NCI-H82 treated with DMSO at 0.1 percent for 48 hours (cell line): ENCODE results near the gene RAB8B.

Experiments
- DNase-seq: peaks from one replicate; lab custom pipeline; 2025; ENCODE audit not compliant: unreplicated experiment; lab: John Stamatoyannopoulos, UW

RAB8B gene

DNA sequence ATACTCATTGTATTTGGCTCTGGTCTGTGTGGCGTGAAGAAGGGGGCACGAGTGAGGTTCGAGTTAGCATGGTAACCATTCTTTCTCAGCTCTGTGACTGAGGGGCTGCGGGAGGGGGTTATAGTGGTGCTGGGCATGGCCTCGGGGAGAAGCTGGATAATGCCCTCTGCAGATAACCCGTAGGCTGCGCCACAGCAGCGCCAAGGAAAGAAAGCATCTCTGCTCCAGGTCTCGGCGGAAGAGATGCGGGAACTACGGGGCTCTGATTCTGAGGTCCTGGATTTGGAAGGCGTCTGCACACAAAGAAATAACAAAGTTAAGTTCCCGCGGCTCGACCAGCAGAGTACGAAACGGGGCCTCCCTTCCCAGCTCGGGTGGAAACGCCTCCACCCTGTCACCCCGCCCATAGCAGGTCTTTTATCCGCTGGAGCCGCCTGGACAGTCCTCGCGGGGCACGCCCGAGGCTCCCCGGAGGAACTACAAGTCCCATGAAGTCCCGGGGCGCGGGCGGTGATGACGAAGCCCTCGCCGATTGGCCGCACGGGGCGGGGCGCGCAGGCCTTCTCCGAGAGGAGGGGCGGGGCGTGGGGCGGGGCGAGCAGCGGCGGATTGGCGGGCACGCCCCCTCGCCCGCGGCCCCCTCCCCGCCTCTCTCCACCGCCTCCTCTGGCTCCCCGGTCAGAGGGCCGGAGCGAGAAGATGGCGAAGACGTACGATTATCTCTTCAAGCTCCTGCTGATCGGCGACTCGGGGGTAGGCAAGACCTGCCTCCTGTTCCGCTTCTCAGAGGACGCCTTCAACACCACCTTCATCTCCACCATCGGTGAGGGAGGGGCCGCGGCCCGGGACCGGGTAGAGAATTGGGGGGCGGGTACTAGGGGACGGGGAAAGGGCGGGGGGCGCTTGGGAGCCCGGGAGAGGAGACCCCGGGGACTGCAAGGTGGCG is at the start of gene RAB8B:
Gene RAB8B, plus strand, starts transcription at position 681 of the 946 bp plus-strand sequence. Its CDS starts 19 bp downstream, at position 700.
- peak; percentile 89 for DNase-seq

- DNase-seq: no peak
Observed at GRCh38 chr15:63140936-63141335, 48.5 kb upstream of the RAB8B start.

GRCh38 chr15:63145426-63145825 is 44.0 kb upstream of the RAB8B start:
- DNase-seq: no peak

DNA sequence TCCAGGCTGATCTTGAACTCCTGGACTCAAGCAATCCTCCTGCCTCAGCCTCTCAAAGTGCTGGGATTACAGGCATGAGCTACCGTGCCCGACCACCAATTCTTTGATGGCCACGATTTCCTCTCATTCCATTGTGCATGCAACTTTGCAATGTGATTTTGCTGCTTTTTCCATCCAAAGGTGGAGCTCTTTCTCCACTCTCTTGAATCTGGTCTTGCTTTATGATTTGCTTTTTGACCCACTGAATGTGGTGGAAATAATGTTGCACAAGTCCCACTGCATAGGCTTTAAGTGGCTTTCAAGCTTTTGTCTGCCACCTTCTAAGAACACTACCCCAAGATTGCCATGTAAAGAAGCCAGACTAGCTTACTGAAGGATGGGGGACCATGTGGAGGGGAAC is 42.7 kb upstream of the RAB8B start:
- DNase-seq: no peak

DNA sequence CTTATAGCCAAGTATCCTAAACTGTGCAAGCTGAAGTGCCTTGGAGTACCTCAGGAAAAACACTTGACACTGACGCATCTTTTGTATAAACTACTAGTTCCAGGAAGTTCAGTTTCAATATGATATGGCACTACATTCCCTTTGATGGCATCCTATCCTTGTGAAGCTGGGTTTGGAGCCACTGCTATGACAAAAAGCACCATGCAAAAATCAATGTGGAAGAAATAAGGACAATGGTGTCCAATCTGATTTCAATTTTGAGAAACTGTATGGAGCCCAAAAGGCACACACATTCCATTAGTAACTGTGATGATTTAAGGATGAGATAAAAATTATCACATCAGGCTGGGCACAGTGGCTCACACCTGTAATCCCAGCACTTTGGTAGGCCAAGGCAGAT is 37.7 kb upstream of the RAB8B start:
- DNase-seq: no peak

GRCh38 chr15:63155486-63155885 is 33.9 kb upstream of the RAB8B start:
- no peak for DNase-seq

- no peak for DNase-seq
Observed at GRCh38 chr15:63156086-63156710, 33.2 kb upstream of the RAB8B start.

DNA sequence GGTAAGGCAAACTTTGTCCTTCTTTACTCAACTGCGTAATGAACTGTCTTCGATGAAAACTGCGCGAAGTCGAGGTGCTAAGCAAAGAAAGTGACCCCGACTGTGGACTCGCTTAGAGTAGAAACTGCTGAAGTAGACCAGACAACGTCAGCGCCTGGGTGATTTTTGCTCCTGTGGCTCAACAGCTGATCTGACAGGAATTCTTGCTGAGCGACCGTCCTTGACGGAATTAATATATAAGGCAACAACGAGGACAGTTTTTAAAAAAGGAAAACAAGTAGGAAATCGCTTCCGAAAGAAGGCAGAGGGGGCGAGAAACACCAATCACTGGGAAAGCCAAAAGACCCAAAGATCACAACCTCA is 32.7 kb upstream of the RAB8B start:
- DNase-seq: no peak

DNA sequence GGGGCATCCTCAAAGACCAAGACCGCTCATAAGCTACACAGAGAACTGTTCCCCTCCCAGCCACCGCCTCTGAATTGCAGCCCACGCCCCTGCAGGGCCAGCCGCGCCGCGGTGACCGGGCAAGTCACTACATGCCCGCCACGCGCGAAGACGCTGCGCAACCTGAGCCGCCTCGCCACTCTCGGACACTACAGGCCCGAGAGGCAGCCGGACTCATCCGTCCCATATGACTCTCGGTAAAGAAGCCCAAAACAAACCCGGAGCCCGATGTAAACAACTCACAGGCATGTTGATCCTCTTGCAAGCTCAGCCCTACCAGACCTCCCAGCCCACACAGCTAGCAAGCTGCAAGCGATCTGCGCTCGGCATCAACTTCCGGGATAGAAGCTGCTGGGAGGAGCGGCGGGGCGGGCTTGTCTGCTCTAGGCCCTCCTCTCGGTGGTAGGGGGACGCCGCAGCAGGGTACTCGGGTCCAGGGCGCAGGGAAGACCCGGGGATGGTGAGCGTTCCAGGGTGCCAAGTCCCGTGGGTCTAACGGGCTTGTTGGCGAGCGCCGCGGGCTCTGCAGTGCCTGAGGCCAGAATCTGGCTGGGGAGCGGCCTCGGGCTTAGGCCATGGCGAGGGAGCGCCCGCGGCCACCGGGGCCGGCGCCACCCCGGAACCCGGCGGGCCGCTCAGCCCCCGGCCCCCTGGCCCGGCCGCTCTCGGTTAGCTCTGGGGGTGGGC is 32.1 kb upstream of the RAB8B start, which contains the start of gene RPS27L:
Gene RPS27L, minus strand, starts transcription at position 360 of the 726 bp plus-strand sequence. Its CDS starts 72 bp downstream, at position 288.
- DNase-seq: peak; percentile 76

GRCh38 chr15:63157891-63158431 is 31.4 kb upstream of the RAB8B start:
- DNase-seq: no peak

- DNase-seq: no peak
Observed at GRCh38 chr15:63160638-63161037, 28.8 kb upstream of the RAB8B start.

DNA sequence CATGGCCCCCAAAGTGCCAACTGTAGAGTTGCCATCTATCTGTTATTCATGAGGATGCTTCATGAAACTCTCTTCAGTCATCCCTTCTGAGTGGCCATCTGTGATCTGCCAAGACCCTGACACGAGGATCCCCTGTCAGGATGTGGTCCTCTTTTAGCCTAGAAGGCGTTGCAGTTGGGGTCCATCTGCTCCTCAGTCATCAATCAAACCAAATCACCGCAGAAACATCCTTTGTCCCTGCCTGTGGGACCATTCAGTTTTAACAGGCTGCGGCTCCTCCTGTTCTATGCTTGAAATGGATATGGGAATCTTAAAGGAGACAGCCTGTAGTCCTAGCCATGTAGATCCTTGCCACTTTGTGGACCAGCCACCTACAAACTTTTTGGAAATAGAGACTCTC is 26.2 kb upstream of the RAB8B start:
- no peak for DNase-seq

GRCh38 chr15:63165166-63165859 is 24.1 kb upstream of the RAB8B start:
- DNase-seq: no peak

DNA sequence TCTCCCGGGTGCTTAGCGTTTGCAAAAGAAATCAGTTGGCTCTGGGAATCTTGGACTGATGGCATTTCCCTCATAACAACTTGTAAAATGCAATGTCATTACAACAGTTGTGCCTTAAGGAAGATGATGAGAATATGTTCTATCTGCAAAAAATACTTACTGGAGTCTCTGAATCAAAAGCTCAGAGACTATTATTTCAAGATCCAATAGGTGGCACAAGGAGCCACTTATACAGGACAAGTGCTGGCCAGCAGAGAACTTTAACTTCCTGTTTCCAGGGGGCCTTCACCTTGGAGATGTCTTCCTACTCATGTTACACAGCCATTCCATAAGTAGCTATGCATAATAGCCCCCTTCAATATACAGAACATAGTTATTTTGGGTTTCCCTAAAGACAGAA is 23.2 kb upstream of the RAB8B start:
- no peak for DNase-seq

DNA sequence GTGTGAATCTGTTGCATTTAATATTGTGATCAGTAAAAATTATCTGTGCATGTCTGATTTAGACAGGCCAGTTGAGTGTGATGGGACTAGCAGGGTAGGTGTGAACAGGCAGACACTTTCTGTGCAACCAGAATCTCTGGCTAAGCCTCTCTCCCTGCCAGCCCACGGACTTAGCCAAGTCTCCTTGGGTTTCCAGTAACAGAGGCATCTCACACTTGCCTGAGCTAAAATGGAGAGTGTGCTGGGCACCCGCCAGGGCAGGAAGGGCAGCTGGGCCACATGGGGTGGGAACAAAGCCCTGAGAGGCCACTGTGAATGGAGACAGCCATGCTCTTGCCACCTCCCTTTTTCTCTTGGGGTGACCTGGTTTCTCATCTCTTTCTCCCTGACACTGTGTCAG is 19.6 kb upstream of the RAB8B start:
- no peak for DNase-seq

- DNase-seq: no peak
Observed at GRCh38 chr15:63172376-63172775, 17.0 kb upstream of the RAB8B start.

DNA sequence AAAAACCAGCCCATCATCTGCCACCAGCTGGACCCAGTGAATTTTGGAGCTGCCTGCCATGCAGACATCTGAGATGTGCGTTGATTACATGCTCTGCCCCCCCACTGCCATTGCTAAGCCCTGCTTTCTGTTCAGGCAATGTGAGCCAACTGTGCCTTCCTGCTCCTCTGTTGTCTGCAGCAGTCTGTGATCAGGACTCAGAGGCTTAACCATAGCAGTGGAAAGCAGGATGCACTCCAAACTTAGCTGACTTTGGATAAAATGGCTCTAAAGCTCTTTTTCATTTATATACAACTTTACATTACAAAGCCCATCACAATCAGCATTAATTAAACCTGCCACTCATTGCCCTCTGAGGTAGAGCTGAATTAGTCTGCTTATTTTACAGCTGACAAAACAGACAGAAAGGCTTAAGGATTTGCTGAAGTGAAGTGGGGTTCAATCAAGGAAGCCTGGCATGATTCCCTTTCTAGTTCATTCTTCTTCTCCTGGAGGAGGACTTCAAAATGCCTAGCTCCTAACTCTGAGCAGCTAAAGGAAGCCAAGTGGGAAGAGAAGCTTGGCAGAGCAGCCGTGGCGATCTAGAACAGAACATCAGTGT is 16.5 kb upstream of the RAB8B start:
- no peak for DNase-seq

GRCh38 chr15:63176302-63176701 is 13.1 kb upstream of the RAB8B start:
- no peak for DNase-seq

DNA sequence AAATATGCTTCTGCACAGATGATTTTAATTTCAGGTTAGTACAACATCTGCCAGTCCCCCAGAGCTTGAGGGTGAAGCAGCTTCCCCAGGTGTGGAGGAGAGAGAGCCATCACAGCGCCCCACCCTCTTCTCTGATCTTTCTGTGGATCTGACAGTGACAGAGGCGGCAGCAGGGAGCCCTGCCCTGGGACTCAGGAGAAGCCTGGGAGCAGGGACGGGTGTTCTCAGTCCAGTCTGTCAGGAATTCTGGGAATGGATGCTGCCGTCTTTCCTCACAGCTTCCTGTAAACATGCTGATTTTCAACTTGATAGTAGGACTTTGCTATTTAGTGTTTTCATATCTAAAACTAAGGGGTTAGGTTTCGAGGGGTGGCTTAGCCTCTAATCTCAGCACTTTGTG is 11.4 kb upstream of the RAB8B start:
- no peak for DNase-seq

DNA sequence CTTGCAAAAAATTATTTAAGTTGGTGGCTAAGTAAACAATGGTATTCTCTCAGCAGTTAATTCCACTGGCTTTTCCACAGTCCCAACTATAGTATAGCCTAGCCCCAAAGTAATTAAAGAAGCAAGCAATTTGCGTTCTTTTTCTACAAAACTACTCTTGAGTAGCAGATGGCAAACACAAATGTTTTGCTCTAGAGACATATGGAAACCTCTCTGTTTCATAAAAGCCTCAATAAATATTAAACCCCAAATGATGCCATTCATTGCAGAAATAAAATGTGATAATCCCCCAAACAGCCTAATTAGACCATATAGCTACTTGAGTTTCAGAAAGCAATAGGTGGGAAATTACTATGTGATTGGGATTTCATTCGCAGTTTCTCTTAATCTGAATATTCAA is 8.7 kb upstream of the RAB8B start:
- no peak for DNase-seq
